Measurements from ENCODE around the gene WSCD2.

Gene WSCD2

DNA sequence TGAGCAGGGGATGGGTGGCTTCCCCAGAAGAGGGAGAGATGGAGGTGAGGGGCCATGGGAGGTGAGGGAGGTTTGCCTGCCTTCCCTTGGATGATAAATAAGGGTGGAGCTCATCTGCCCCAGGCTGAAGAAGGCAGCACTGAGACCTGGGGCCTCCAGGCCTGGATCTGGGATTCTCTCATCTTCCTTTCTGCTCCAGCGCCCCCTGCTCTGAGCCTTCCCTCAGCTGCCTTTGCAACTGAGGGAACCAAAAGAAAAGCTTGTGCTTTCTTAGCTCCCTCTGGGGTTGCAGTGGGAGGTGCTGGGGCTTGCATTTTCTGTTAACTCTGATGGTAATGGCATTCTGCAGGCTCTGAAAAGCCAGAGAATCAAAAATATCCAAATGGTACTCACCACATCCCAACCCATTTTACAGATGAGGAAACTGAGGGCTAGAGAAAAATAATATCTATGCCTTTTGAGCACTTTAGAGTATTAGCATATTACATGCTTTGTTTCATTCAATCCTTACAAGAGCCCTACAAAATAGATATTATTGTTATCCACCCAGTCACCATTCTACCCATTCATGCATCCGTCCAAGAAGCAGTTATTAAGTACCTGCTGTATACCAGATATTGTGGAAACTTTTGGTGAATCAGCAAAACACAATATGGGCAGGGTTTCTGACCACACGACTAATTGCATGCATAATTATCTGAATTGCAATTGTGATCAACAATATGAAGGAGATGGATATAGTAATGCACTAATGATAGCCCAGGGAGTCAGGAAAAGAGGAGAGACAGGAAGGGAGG, 102.2 kb downstream of the WSCD2 start:
- DNase-seq (ENCODE audit: extremely low read depth in 1 of 2, low read depth in 1 of 2) = no peak

GRCh38 chr12:108231909-108232434, 102.9 kb downstream of the WSCD2 start:
- DNase-seq (ENCODE audit: extremely low read depth in 1 of 2, low read depth in 1 of 2) = no peak

DNA sequence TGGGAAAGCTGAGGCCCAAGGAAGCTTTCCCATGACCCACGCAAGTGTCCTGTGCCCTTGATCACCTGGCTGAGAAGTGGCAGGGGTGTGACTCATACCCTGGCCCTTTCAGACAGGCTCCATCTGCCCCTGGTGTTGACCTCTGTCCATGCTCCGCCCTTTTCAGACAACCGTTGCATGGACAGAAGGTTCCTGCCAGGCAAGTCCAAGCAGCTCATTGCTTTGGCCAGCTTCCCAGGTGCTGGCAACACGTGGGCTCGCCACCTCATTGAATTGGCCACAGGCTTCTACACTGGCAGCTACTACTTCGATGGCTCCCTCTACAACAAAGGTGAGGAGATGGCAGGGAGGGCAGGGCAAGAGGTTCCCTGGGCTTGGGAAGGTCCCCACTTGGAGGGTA, 103.5 kb downstream of the WSCD2 start:
- DNase-seq (ENCODE audit: extremely low read depth in 1 of 2, low read depth in 1 of 2) = no peak

DNA sequence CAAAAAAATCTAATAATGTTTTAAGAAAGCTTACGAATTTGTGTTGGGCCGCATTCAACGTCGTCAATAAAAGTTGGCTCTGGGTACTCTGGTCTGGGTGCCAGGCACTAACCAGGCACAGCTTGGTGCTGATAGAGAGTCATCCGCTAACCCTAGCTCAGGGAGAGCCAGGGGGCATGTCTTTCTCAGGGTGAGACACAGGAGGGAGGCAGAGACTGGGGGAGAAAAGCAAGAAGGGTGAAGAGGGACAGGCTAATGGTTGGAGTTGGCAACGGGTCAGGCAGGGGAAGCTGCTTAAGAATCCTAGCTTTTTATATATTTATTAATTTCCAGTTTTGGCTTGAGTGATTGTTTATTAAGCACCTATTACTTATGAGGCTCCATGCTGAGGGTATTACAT, 105.1 kb downstream of the WSCD2 start:
- no peak for DNase-seq (ENCODE audit: extremely low read depth in 1 of 2, low read depth in 1 of 2)

- DNase-seq (ENCODE audit: extremely low read depth in 1 of 2, low read depth in 1 of 2) = no peak
Measured at GRCh38 chr12:108235197-108235984, 106.3 kb downstream of the WSCD2 start.

DNA sequence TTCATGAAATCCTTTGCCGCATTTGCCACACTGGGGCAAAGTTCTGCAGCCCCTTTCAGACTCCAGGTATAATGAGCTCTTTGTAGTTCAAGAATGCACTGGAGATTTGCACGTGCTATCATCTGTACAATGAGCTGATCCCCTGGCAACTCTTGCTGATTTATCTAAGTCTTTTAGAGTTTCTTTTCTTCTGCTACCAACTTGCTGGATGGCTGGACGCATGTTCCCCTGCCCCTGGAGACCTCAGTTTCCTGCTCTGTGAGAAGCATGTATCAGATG, 106.8 kb downstream of the WSCD2 start:
- no peak for DNase-seq (ENCODE audit: extremely low read depth in 1 of 2, low read depth in 1 of 2)

- DNase-seq (ENCODE audit: extremely low read depth in 1 of 2, low read depth in 1 of 2) = no peak
Measured at GRCh38 chr12:108236366-108236765, 107.3 kb downstream of the WSCD2 start.

DNA sequence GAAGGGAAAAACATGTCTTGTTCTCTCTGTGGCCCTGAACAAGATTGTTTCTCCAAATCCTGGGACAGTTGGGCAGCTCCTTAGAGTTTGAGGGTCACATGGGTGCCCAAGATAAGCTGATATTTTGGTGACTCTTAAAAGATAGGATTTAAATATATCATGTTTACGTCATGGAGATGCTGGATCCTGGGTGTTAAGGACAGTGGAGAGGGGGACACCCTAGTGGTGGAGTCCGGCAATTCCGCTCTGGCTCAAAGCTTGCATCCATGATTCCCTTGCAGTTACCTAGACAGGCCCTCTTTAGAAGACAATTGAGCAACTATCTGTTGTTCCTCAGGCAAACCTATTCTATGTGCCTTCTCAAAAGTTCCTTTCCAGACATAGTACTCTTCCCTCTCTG, 108.2 kb downstream of the WSCD2 start:
- no peak for DNase-seq (ENCODE audit: extremely low read depth in 1 of 2, low read depth in 1 of 2)

GRCh38 chr12:108238474-108238873, 109.4 kb downstream of the WSCD2 start:
- no peak for DNase-seq (ENCODE audit: extremely low read depth in 1 of 2, low read depth in 1 of 2)

GRCh38 chr12:108239378-108239777, 110.3 kb downstream of the WSCD2 start:
- no peak for DNase-seq (ENCODE audit: extremely low read depth in 1 of 2, low read depth in 1 of 2)

DNA sequence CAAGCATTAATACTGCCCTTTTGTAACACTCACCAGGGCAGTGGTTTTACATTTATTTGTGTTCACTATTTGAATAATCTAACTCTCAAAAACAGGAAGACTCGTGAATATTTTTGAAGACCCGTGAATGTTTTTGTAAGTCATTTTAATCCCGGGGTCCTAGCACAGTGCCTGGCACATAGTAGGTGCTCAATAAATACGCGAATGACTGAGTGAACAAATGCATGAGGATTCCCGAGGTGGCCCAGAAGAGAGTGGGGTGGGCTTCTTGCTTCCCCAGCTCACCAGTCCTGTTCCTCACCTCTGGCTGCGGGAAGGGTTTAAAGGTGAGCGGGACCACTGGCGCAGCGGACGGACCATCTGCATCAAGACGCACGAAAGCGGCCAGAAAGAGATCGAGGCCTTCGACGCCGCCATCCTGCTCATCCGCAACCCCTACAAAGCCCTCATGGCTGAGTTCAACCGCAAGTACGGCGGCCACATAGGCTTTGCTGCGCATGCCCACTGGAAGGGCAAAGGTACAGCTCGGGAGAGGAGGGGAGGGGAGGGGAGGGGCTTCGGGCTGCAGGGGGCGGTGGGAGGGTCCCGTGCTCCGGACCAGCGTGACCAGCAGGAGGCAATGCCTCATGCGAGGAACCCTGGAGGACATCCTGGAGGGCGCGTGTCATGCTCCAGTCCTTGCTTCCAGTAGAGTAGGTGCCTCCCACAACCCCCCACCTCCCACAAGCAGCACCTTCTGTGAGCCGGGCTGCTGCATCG, 111.1 kb downstream of the WSCD2 start:
- DNase-seq (ENCODE audit: extremely low read depth in 1 of 2, low read depth in 1 of 2) = no peak

DNA sequence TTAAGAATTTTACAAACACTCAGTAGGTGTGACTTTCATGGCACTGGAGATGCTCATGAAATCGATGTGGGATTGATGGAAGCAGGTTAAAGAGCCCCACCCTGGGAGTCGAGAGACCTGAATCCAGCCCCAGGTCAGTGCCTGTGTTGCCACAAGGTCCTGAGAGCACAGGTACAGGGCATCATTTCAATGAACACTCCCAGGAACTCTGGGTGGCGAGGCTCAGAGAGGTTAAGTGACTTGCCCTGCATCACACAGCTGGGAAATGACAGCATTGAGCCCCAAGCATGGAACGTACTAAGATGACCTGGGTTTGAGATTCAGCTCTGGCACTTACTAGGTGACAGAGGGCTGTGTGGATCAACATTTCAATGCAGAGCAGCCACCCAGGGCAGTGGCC, 111.8 kb downstream of the WSCD2 start:
- no peak for DNase-seq (ENCODE audit: extremely low read depth in 1 of 2, low read depth in 1 of 2)

GRCh38 chr12:108241986-108242703, 113.1 kb downstream of the WSCD2 start:
- no peak for DNase-seq (ENCODE audit: extremely low read depth in 1 of 2, low read depth in 1 of 2)

GRCh38 chr12:108247130-108247529, 118.0 kb downstream of the WSCD2 start:
- no peak for DNase-seq (ENCODE audit: extremely low read depth in 1 of 2, low read depth in 1 of 2)

DNA sequence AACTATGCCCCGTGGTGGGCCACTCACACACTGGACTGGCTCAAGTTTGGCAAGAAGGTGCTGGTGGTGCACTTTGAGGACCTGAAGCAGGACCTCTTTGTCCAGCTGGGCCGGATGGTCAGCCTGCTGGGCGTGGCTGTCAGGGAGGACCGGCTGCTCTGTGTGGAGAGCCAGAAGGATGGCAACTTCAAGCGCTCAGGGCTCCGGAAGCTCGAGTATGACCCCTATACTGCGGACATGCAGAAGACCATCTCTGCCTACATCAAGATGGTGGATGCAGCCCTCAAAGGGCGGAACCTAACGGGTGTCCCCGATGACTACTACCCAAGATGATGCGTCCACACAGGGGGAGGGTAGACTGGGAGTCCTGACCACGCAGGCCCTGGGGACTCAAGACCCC, 118.9 kb downstream of the WSCD2 start:
- DNase-seq (ENCODE audit: extremely low read depth in 1 of 2, low read depth in 1 of 2) = no peak

GRCh38 chr12:108252523-108252922, 123.4 kb downstream of the WSCD2 start:
- no peak for DNase-seq (ENCODE audit: extremely low read depth in 1 of 2, low read depth in 1 of 2)

- no peak for DNase-seq (ENCODE audit: extremely low read depth in 1 of 2, low read depth in 1 of 2)
Measured at GRCh38 chr12:108253540-108253939, 124.5 kb downstream of the WSCD2 start.

DNA sequence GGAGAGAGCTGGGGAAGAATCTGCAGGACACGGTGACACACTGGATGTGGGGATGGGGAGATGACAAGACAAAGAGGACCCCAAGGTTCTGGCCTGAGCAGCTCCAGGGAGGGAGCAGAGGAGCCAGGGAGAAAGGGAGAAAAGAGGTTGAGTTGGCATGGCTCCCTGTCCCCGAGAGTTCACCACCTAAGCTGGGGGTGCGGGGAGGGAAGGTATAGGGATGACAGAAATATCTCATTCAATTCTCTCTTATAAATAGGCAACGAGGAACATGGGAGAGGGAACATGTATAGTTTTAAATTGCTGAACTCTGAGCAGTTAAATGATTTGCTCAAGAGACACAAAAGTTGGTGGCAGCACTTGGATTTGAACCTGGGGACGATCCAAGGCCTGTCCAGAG, 124.9 kb downstream of the WSCD2 start:
- DNase-seq (ENCODE audit: extremely low read depth in 1 of 2, low read depth in 1 of 2) = no peak

GRCh38 chr12:108254517-108255251, 125.6 kb downstream of the WSCD2 start:
- DNase-seq (ENCODE audit: extremely low read depth in 1 of 2, low read depth in 1 of 2) = no peak

DNA sequence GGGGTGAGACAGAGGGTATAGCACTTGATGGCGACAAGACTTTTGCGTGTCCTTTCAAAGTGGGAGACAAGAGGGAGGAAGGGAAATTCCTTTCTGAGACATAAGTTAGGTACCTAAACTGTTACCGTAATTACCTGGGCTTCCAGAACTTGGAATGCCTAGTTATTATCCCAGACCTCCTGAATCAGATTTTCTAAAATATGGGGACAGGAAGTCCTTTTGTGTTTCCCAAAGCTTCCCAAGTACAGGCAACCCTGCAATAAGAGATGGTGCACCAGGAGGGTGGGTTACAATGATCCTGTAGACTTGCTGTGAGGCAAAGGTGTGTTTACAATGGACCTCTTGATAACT, 126.1 kb downstream of the WSCD2 start:
- no peak for DNase-seq (ENCODE audit: extremely low read depth in 1 of 2, low read depth in 1 of 2)

Measured in stimulated activated CD8-positive, alpha-beta memory T cell treated with anti-CD3 and anti-CD28 coated beads, Interleukin-7, amount 100 ng/mL, for 48 hours (primary cell).